HepG2 (cell line): ENCODE measurements around the gene RANBP6. TPM values are rescaled to one million over a fixed set of nuclear protein-coding genes. Genes with fewer than 3 reads are reported as not detected.

Experiments
- ARNT ChIP-seq: fragments of 450-650 bp; IDR thresholded peaks from 2 replicates; pipeline ENCODE4 v1.6.1; 2017
- ASH2L ChIP-seq: fragments of 300-600, 200-600 bp; sonication (generic); IDR thresholded peaks from 2 replicates; pipeline ENCODE4 v1.7.0; 2017; ENCODE audit warnings: low read depth, mild to moderate bottlenecking, moderate library complexity, mixed read lengths, low read length; ENCODE audit not compliant: insufficient read length
- EP300 ChIP-seq, 3 experiments: sonication (generic) in 1 of 3; formaldehyde crosslinking in 1 of 3; IDR thresholded peaks; 2 replicates each; pipeline versions ENCODE4 v1.5.1 to v1.6.1; 2011 to 2020; ENCODE audit warnings: low read depth in 2 of 3, low read length in 2 of 3, borderline replicate concordance in 1 of 3, improper control_type of control experiment in 1 of 3, mild to moderate bottlenecking in 1 of 3, missing genetic modification reagents in 1 of 3, moderate library complexity in 1 of 3
- FOSL2 ChIP-seq: sonication (generic); formaldehyde crosslinking; IDR thresholded peaks from 2 replicates; pipeline ENCODE4 v1.4.0; 2020; ENCODE audit warnings: missing genetic modification reagents
- KLF13 ChIP-seq: sonication (generic); formaldehyde crosslinking; IDR thresholded peaks from 2 replicates; pipeline ENCODE4 v1.4.0; 2020; ENCODE audit warnings: mild to moderate bottlenecking, missing genetic modification reagents
- MIER2 ChIP-seq: IDR thresholded peaks from 2 replicates; pipeline ENCODE4 v1.6.1; 2016; ENCODE audit warnings: missing biosample characterization, missing genetic modification reagents
- NR0B2 ChIP-seq: sonication (generic); formaldehyde crosslinking; IDR thresholded peaks from 2 replicates; pipeline ENCODE4 v1.4.0; 2020; ENCODE audit warnings: mild to moderate bottlenecking, missing genetic modification reagents
- PHF20 ChIP-seq: sonication (generic); formaldehyde crosslinking; IDR thresholded peaks from 2 replicates; pipeline ENCODE4 v1.5.0; 2020; ENCODE audit warnings: mild to moderate bottlenecking, missing genetic modification reagents
- PPARG ChIP-seq: conservative IDR thresholded peaks from 2 replicates; pipeline ENCODE4 v1.6.1; 2016; ENCODE audit warnings: missing biosample characterization, missing genetic modification reagents
- PREB ChIP-seq: sonication (generic); formaldehyde crosslinking; IDR thresholded peaks from 2 replicates; pipeline ENCODE4 v1.4.0; 2020; ENCODE audit warnings: missing genetic modification reagents
- RNF219 ChIP-seq: sonication (generic); formaldehyde crosslinking; IDR thresholded peaks from 2 replicates; pipeline ENCODE4 v1.5.0; 2020; ENCODE audit warnings: mild to moderate bottlenecking, missing genetic modification reagents
- SP1 ChIP-seq, 2 experiments: fragments of 450-650 bp in 1 of 2; sonication (generic) in 1 of 2; formaldehyde crosslinking in 1 of 2; IDR thresholded peaks; 2 replicates each; pipeline versions ENCODE4 v1.4.0 to v1.6.1; 2016 to 2020; ENCODE audit warnings: missing genetic modification reagents in 1 of 2
- SYNCRIP ChIP-seq: fragments of 200-400 bp; formaldehyde crosslinking; IDR thresholded peaks from 2 replicates; pipeline ENCODE4 v1.6.1; 2018; ENCODE audit warnings: mild to moderate bottlenecking, low read depth, low read length; ENCODE audit not compliant: insufficient read depth
- USF2 ChIP-seq, 2 experiments: sonication (generic) in 1 of 2; formaldehyde crosslinking in 1 of 2; IDR thresholded peaks; 2 replicates each; pipeline versions ENCODE4 v1.5.1 to v1.6.1; 2011 to 2020; ENCODE audit warnings: borderline replicate concordance in 1 of 2, low read depth in 1 of 2, low read length in 1 of 2, mild to moderate bottlenecking in 1 of 2, missing genetic modification reagents in 1 of 2, moderate library complexity in 1 of 2
- ZBTB14 ChIP-seq: sonication (generic); formaldehyde crosslinking; IDR thresholded peaks from 2 replicates; pipeline ENCODE4 v1.4.0; 2020; ENCODE audit warnings: missing genetic modification reagents
- ZBTB20 ChIP-seq: sonication (generic); formaldehyde crosslinking; IDR thresholded peaks from 2 replicates; pipeline ENCODE4 v1.8.1; 2023; ENCODE audit warnings: missing genetic modification reagents, low read depth, mild to moderate bottlenecking, borderline replicate concordance
- ZBTB38 ChIP-seq: sonication (generic); formaldehyde crosslinking; IDR thresholded peaks from 2 replicates; pipeline ENCODE4 v1.5.1; 2020; ENCODE audit warnings: mild to moderate bottlenecking, missing genetic modification reagents
- ZMYM4 ChIP-seq: sonication (generic); formaldehyde crosslinking; IDR thresholded peaks from 2 replicates; pipeline ENCODE4 v1.8.1; 2023; ENCODE audit warnings: mild to moderate bottlenecking, missing genetic modification reagents
- ZNF878 ChIP-seq: sonication (generic); formaldehyde crosslinking; IDR thresholded peaks from 2 replicates; pipeline ENCODE4 v1.8.1; 2023; ENCODE audit warnings: mild to moderate bottlenecking, missing genetic modification reagents, moderate library complexity
- polyA plus RNA-seq, 8 experiments: library from polyadenylated mRNA; depleted of rRNA in 3 of 8; stranded (reverse) in 7 of 8; unstranded in 1 of 8; fragments of >200 nt; fragmentation: Illumina TruSeq in 4 of 8; extraction: Trizol in 4 of 8; gene quantifications; 2 replicates each; pipeline versions ENCODE4 v1.2.1 to v1.2.3, GENCODE V29; 2011 to 2016; ENCODE audit warnings: low read depth in 4 of 8, missing spikeins in 1 of 8, mixed read lengths in 1 of 8; ENCODE audit not compliant: insufficient read depth in 1 of 8
- total RNA-seq, 5 experiments: library from RNA; depleted of rRNA; stranded (reverse); fragments of >200 nt; fragmentation: Illumina TruSeq; extraction: Trizol; gene quantifications; 2 replicates each; pipeline ENCODE4 v1.2.3, GENCODE V29; 2016; ENCODE audit warnings: low read depth in 1 of 5

RANBP6 gene
- total and polyA plus RNA-seq, 2 of the 13 experiments (the other 11 are each of a cell fraction or from before 2014, with no cell fraction given): 7.5 to 26.0 TPM

- TF ChIP-seq ASH2L: peak; percentile 92
- 0 out of 2 replicates have a peak, but pooled peaks have one; percentile 38 for TF ChIP-seq ZNF878
- no peak for TF ChIP-seq SP1 (IDR thresholded peaks at IDR 0.05)
- peak; percentile 76 for TF ChIP-seq SP1 (CRISPR knock-in tag; IDR thresholded peaks at IDR 0.05)
- no peak for TF ChIP-seq KLF13 (CRISPR knock-in tag)
- TF ChIP-seq FOSL2: peak; percentile 42; the same call in 1 of the 2 replicates
- no peak for TF ChIP-seq SYNCRIP
- TF ChIP-seq ZBTB38 (CRISPR knock-in tag): peak; percentile 68
- TF ChIP-seq PHF20 (CRISPR knock-in tag): peak; percentile 95
- TF ChIP-seq ZBTB14 (CRISPR knock-in tag): no peak
- TF ChIP-seq ZMYM4 (CRISPR knock-in tag): peak; percentile 90
- TF ChIP-seq MIER2 (CRISPR knock-in tag): peak; percentile 13; the same call in 1 of the 2 replicates
- TF ChIP-seq RNF219 (CRISPR knock-in tag): no peak
- no peak for TF ChIP-seq ARNT
- TF ChIP-seq USF2 (IDR thresholded peaks at IDR 0.05; ENCODE audit: low read depth, low read length): no peak
- no peak; the same call in 1 of the 2 replicates for TF ChIP-seq USF2 (CRISPR knock-in tag; IDR thresholded peaks at IDR 0.05; ENCODE audit: borderline replicate concordance)
- TF ChIP-seq PPARG (CRISPR knock-in tag): no peak; the same call in 1 of the 2 replicates
- peak in 1 of 2 experiments; percentile 19; a peak in 1 of 4 replicates for TF ChIP-seq EP300 (IDR thresholded peaks at IDR 0.05; ENCODE audit: low read depth in 2 of 2, low read length in 2 of 2)
- no peak for TF ChIP-seq EP300 (CRISPR knock-in tag; IDR thresholded peaks at IDR 0.05; ENCODE audit: borderline replicate concordance)
- TF ChIP-seq ZBTB20 (CRISPR knock-in tag): peak; percentile 70; the same call in 1 of the 2 replicates
- no peak for TF ChIP-seq PREB
- no peak for TF ChIP-seq NR0B2 (CRISPR knock-in tag)
Observed at GRCh38 chr9:6015278-6016157, at the start of gene RANBP6 (continued).
